GM19467 (cell line): Measurements from ENCODE around the gene HPRT1.
"Not testable (repeated sequence)": the region's sequence is repeated elsewhere in the genome, so short reads cannot be mapped to it uniquely, and the experiment has no call there.

Experiments
- ATAC-seq: cut with Tn5 transposase; IDR thresholded peaks from one replicate; pipeline ENCODE4 v1.9.1; 2021; ENCODE audit warnings: mild to moderate bottlenecking, moderate library complexity; ENCODE audit not compliant: unreplicated experiment

HPRT1 gene, protein sequence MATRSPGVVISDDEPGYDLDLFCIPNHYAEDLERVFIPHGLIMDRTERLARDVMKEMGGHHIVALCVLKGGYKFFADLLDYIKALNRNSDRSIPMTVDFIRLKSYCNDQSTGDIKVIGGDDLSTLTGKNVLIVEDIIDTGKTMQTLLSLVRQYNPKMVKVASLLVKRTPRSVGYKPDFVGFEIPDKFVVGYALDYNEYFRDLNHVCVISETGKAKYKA

DNA sequence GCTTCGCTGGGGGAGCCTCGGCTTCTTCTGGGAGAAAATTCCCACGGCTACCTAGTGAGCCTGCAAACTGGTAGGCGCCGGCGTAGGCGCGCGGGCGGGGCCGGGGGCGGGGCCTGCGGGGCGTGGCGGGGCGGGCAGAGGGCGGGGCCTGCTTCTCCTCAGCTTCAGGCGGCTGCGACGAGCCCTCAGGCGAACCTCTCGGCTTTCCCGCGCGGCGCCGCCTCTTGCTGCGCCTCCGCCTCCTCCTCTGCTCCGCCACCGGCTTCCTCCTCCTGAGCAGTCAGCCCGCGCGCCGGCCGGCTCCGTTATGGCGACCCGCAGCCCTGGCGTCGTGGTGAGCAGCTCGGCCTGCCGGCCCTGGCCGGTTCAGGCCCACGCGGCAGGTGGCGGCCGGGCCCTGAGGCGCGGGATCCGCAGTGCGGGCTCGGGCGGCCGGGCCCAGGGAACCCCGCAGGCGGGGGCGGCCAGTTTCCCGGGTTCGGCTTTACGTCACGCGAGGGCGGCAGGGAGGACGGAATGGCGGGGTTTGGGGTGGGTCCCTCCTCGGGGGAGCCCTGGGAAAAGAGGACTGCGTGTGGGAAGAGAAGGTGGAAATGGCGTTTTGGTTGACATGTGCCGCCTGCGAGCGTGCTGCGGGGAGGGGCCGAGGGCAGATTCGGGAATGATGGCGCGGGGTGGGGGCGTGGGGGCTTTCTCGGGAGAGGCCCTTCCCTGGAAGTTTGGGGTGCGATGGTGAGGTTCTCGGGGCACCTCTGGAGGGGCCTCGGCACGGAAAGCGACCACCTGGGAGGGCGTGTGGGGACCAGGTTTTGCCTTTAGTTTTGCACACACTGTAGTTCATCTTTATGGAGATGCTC is at the start of gene HPRT1:
Gene HPRT1 (plus strand): TSS at position 161 of the 857 bp plus-strand sequence. CDS start 147 bp downstream, at position 308.
- peak; percentile 87 for ATAC-seq

GRCh38 chrX:134416087-134416486 is 43.9 kb upstream of the HPRT1 start:
- ATAC-seq = no peak

DNA sequence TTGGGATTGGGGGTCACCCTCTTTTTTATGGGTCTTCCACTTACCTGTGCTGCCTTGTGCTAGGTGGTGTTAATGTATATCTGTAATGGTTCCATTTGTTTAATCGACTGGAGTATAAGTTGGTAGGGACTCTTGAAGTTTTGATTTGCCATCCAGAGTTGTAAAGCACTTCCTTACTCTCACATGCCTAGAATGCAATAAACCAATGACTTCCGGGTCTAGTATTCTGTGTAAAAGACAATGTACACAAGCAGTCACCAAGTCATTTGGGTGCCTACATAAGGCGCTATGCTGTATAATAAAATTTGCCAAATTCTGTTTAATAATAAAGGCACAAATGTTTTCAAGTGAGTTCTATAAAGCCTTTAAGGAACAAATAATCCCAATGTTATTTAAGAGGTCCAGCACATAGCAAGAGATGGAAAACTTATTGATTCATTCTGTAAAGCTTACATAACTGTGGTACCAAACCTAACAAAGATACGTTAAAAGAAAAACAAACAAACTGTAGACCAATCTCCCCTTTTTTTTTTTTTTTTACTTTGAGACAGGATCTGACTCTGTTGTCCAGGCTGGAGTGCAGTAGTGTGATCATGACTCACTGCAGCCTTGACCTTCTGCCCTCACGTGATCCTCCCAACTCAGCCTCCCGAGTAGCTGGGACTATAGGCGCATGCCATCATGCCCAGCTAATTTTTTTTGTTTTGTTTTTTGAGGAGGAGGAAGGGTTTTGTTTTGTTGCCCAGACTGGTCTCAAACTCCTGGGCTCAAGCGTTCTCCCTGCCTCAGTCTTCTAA is 41.5 kb upstream of the HPRT1 start:
- ATAC-seq = no peak

DNA sequence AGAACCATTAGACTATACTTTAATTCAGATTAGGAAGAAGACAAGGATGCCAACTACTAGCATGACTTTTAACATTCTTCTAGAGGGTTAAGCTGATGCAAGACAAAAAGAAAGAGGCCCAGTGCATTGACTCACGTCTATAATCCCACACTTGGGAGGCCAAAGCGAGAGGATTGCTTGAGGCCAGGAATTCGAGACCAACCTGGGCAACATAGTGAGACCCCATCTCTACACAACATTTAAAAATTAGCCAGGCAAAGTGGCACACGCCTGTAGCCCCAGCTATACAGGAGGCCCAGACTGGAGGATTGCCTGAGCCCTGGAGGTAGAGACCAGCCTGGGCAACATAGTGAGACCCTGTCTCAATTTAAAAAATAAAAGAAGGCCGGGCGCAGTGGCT is 40.2 kb upstream of the HPRT1 start:
- ATAC-seq = no peak

DNA sequence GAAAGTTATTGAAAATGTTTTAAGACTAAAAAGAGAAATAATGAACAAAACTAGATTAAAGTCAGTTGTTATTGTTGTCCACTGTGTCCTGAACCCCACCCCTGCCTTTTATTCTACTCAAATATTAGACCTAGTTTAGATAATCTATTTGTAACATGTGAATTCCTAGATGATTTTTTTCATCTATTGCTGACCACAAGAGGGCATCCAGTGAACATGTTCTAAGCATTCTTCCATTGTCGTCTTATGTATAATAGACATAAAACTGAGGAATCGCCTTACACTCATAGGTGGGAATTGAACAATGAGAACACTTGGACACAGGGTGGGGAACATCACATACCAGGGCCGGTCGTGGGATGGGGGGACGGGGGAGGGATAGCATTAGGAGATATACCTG is 36.4 kb upstream of the HPRT1 start:
- ATAC-seq = no peak

GRCh38 chrX:134426281-134426680 is 33.7 kb upstream of the HPRT1 start:
- ATAC-seq = no peak

DNA sequence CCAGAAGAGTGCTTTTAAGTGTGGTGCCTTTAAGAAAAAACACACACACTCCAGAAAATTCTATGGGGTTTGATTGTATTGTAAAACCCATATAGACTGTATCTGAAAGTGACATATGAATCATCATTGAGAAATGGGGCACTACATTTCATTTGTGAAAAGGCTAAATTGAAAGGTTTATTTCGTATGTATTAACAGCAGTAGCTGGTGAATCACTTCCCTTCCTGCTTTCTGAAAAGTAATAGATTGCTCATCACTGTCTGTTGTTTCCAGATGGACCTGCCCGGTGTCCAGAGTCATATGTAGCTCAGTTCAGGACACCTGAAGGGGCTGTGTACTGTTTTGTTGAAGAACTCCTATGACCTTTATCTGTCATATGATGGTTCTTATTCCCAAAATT is 28.1 kb upstream of the HPRT1 start:
- ATAC-seq = no peak

GRCh38 chrX:134435894-134436293 is 24.1 kb upstream of the HPRT1 start:
- no peak for ATAC-seq

DNA sequence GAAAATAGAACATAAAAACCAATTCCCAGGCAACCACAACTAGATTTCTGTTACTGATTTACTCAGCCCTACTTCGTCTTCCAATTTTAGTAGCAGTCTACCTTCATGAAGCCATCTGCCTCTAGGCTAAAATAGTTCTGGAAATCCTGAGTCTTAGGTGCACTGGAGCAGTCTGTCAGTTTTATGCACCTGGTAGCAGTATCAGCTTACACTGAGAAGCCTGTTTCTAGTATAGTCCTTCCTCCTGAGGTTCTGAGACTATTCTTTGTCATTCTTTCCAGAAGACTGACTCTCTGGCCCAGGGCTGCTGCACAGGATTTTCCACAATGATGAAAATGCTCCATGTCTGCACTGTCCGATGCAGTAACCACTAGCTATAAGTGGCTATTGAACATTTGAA is 16.9 kb upstream of the HPRT1 start:
- ATAC-seq = no peak

DNA sequence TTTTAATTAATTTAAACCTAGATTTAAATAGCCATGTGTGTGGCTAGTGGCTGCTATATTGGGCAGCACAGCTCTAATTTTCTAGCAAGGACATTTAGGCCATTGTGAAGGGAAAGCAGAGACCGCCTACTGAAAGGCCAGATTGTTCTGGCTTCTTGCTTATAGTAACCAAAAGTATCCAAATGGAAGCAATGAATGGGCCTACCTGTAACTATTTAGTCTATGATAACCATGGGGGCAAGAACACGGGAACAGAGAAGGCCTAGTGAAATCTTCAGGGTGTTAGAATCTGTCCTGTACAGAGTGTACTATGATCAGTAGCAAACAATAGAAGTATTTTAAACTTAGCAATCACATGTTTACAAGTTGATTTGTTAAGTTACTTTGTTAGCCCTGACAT is 16.5 kb upstream of the HPRT1 start:
- ATAC-seq = no peak

DNA sequence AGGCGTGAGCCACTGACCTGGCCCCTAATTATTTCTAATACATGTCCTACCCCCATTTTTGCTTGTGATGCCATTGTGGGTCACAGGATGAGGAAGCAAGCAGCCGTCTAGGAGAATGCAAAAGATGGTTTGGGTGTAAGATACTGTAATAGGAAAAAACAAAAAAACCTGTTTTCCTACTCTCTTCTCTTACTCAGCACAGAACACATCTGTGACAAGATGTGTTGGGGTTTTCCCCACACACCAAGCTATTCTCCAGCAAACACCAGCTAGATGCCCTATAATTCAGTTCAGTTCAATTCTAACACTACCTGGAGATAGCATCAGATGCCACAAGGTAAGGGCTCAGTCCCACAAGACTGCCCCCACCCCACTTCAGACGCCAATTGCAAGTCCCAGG is 15.3 kb upstream of the HPRT1 start:
- no peak for ATAC-seq

DNA sequence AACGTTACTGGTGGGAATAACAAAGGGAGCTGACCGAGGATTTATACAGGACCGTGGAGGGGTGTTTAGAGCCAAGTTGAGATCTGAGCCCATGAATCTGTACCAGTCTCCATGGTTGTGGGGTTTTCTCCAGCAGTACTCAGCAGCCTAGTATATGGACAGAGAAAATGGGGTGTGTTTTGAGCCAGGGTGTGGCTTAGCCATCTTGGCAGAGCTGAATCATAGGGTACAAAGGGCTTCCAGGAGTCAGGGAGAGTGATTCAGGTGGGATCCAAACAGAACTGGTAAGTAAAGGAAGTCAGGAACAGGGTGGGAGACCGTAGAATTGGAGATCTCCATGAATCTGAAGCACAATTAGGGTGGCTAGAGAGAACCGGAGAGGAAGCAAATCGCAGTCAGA is 7.4 kb upstream of the HPRT1 start:
- ATAC-seq = no peak

- no peak for ATAC-seq
Observed at GRCh38 chrX:134453631-134454030, 6.3 kb upstream of the HPRT1 start.

DNA sequence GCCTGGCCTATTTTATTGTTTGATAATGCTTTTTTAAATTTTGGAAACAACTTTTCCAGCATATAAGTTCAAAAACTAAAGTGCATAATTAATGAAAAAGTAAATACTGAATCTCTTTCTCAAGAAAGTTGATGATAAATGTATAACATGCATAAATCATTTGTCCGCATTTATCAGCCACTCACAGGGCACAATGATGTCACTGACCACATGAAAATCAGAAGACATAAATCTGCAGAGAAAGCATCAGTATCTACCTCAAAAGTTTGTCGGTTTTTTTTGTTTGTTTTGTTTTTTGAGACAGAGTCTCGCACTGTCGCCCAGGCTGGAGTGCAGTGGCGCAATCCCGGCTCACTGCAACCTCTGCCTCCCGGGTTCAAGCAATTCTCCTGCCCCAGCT is 5.5 kb upstream of the HPRT1 start:
- ATAC-seq = no peak

DNA sequence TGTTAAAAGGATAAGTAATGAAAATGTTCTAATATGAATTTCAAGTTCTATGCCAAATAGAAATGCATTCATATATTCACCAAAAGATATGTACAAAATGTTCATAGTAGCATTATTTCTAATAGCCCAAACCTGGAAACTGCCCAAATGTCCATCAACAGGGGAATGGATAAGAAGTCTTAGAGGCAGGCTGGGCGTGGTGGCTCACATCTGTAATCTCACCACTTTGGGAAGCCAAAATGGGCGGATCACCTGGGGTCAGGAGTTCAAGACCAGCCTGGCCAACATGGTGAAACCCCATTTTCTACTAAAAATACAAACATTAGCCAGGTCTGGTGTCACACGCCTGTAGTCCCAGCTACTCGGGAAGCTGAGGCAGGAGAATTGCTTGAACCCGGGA is 2.3 kb upstream of the HPRT1 start:
- ATAC-seq = no peak

DNA sequence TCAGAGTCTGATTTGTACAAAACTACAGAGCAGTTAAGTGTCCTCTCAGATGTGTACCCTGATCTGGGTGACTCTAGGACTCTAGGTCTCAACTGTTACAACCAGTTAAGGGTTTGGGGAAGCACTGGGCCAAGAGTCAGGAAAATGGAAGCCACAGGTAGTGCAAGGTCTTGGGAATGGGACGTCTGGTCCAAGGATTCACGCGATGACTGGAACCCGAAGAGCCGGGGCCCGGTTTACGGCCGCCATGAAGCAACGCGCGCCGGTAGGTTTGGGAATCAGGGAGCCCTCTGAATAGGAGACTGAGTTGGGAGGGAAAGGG is 321 bp upstream of the HPRT1 start:
- ATAC-seq = peak; percentile 9

DNA sequence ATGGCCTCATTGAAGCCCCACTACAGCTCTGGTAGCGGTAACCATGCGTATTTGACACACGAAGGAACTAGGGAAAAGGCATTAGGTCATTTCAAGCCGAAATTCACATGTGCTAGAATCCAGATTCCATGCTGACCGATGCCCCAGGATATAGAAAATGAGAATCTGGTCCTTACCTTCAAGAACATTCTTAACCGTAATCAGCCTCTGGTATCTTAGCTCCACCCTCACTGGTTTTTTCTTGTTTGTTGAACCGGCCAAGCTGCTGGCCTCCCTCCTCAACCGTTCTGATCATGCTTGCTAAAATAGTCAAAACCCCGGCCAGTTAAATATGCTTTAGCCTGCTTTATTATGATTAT is 876 bp downstream of the HPRT1 start:
- ATAC-seq = no peak

- no peak for ATAC-seq
Observed at GRCh38 chrX:134461437-134461836, 1.5 kb downstream of the HPRT1 start.

GRCh38 chrX:134462927-134463326 is 3.0 kb downstream of the HPRT1 start:
- ATAC-seq = no peak

DNA sequence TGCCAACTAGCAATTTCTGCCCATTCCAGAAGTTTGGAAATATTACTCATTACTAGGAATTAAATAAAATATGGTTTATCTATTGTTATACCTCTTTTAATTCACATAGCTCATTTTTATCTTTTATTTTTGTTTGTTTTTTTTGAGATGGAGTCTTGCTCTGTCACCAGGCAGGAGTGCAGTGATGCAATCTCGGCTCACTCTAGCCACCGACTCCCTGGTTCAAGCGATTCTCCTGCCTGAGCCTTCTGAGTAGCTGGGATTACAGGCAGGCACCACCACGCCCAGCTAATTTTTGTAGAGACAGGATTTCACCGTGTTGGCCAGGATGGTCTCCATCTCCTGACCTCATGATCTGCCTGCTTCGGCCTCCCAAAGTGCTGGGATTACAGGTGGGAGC is 4.5 kb downstream of the HPRT1 start:
- ATAC-seq = not testable (repeated sequence)

- no peak for ATAC-seq
Observed at GRCh38 chrX:134469486-134469885, 9.5 kb downstream of the HPRT1 start.

- ATAC-seq = no peak
Observed at GRCh38 chrX:134470013-134470412, 10.0 kb downstream of the HPRT1 start.
